ENCODE results near the gene SCAF11. TPM values are rescaled to one million over a fixed set of nuclear protein-coding genes. Genes with fewer than 3 reads are reported as not detected.
A peak's percentile ranks its signal among the peaks of the same experiment; 100 is the strongest.

SCAF11 gene
- total and polyA plus RNA-seq, 10 of the 15 experiments (the other 5 are each of a cell fraction or from before 2014, with no cell fraction given): 42.0 to 153 (median 100) TPM

GRCh38 chr12:45991284-45992249, 1.2 kb upstream of the SCAF11 start (continued):
- TF ChIP-seq MLLT1 (IDR thresholded peaks at IDR 0.05) (peak; percentile 94), SMARCA5 (IDR thresholded peaks at IDR 0.05) (peak; percentile 40; the same call in 1 of the 2 replicates), SKIL (IDR thresholded peaks at IDR 0.05; ENCODE audit: low read depth, poor library complexity, severe bottlenecking) (peak; percentile 18), STAT1 (conservative IDR thresholded peaks at IDR 0.05) (0 out of 2 replicates have a peak, but pooled peaks have one; percentile 53), HDGF (IDR thresholded peaks at IDR 0.05) (0 out of 2 replicates have a peak, but pooled peaks have one; percentile 61), TBL1XR1 (IDR thresholded peaks at IDR 0.05; ENCODE audit: low read depth, low read length) (no peak), ZNF687 (IDR thresholded peaks at IDR 0.05) (peak; percentile 69), ZNF274 (IDR thresholded peaks at IDR 0.05; ENCODE audit: insufficient read depth, insufficient read length) (no peak), NBN (IDR thresholded peaks at IDR 0.05) (peak; percentile 56; the same call in 1 of the 2 replicates), CEBPZ (IDR thresholded peaks at IDR 0.05; ENCODE audit: low read depth, low read length) (no peak), CREB1 (IDR thresholded peaks at IDR 0.05; ENCODE audit: low read depth) (peak; percentile 34; the same call in 1 of the 2 replicates), GABPA (IDR thresholded peaks at IDR 0.05; ENCODE audit: low read depth) (no peak), NFYA (IDR thresholded peaks at IDR 0.05; ENCODE audit: borderline replicate concordance, low read depth, low read length) (no peak), TCF7 (IDR thresholded peaks at IDR 0.05; ENCODE audit: borderline replicate concordance) (no peak; the same call in 1 of the 2 replicates), ZBED1 (IDR thresholded peaks at IDR 0.05; ENCODE audit: borderline replicate concordance) (no peak), CHD2 (IDR thresholded peaks at IDR 0.05; ENCODE audit: borderline replicate concordance, low read depth, low read length) (peak; percentile 35; the same call in 1 of the 2 replicates), YY1 (IDR thresholded peaks at IDR 0.05; ENCODE audit: low read depth, low read length) (peak; percentile 65), TCF12 (IDR thresholded peaks at IDR 0.05; ENCODE audit: low read depth, low read length) (0 out of 2 replicates have a peak, but pooled peaks have one; percentile 3), CBFB (IDR thresholded peaks at IDR 0.05; ENCODE audit: low read depth) (peak; percentile 58; the same call in 1 of the 2 replicates)
